Skeletal muscle tissue (tissue), 4 donors: ENCODE measurements around the gene NANOS2. TPM values are rescaled to one million over a fixed set of nuclear protein-coding genes. Genes with fewer than 3 reads are reported as not detected.

ENCODE experiments used
- H3K27ac ChIP-seq: one replicate; pipeline ENCODE4 v1.7.0; 2013; ENCODE audit warnings: mild to moderate bottlenecking, low read depth, low read length, inconsistent platforms
- H3K27me3 ChIP-seq, 3 donors: one replicate each; pipeline ENCODE4 v1.7.0; 2013; ENCODE audit warnings: low read length in 3 of 3; ENCODE audit not compliant: control insufficient read depth in 3 of 3, insufficient read depth in 3 of 3
- H3K36me3 ChIP-seq, 3 donors: one replicate each; pipeline ENCODE4 v1.7.0; 2013; ENCODE audit warnings: low read length in 3 of 3; ENCODE audit not compliant: control insufficient read depth in 3 of 3, insufficient read depth in 3 of 3
- H3K4me1 ChIP-seq, 3 donors: one replicate each; pipeline ENCODE4 v1.7.0; 2013; ENCODE audit warnings: low read length in 3 of 3, mild to moderate bottlenecking in 3 of 3; ENCODE audit not compliant: control insufficient read depth in 3 of 3, insufficient read depth in 3 of 3
- H3K4me3 ChIP-seq, 3 donors: one replicate each; pipeline ENCODE4 v1.7.0; 2013; ENCODE audit warnings: low read length in 3 of 3
- H3K9ac ChIP-seq, 3 donors: one replicate each; pipeline ENCODE4 v1.7.0; 2013; ENCODE audit warnings: low read length in 3 of 3, mild to moderate bottlenecking in 3 of 3, moderate library complexity in 2 of 3, low read depth in 1 of 3
- H3K9me3 ChIP-seq, 3 donors: one replicate each; pipeline ENCODE4 v1.7.0; 2013; ENCODE audit warnings: low read length in 3 of 3; ENCODE audit not compliant: control insufficient read depth in 3 of 3
- total RNA-seq: library from RNA; depleted of rRNA; stranded (reverse); fragments of >200 nt; gene quantifications from one replicate; pipeline ENCODE4 v1.2.3, GENCODE V29; 2014
- donor health status: Osteomylitis.

NANOS2 gene
- total RNA-seq, 1 donor from 2014 or later = not detected

- H3K36me3 ChIP-seq = peaks cover 0 to 2% (median 0%) of the 10 kb centered on the region in 3 donors
- H3K9ac ChIP-seq = no peak overlapping the region
Measured at GRCh38 chr19:45865269-45865948, 49.2 kb downstream of the NANOS2 start.

DNA sequence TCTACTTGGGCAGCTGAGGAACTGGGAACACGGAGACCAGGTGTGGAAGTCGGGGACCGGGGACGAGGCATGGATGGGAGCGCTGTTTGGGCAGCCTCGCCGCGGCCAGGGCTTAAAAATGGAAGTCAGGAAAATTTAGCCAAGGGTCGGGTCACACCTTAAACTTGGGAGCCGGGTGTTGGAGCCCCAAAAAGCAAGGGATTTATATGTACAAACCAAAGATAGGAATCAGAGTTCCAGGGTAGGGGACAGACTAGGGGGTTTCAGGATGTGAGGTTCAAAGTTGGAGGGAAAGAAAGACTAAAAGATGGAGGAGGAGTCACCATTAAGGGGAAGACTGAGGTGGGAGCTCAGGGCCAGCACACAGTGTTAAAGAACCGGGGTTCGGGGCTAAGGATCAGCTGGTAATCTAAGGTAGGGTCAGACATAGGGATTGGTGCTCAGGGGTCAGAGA is 49.9 kb downstream of the NANOS2 start:
- Histone ChIP-seq H3K36me3 (peaks cover 0 to 2% (median 2%) of the 10 kb centered on the region in 3 donors), H3K4me3 (no peak overlapping the region), H3K9ac (no peak overlapping the region), H3K4me1 (peaks cover 7 to 20% (median 14%) of the 10 kb centered on the region in 3 donors), H3K27me3 (peaks cover 4 to 20% (median 20%) of the 10 kb centered on the region in 3 donors), H3K9me3 (no peaks in the 10 kb centered on the region), H3K27ac (no peak overlapping the region)

More at GRCh38 chr19:45865269-45865948, 49.2 kb downstream of the NANOS2 start:
- Histone ChIP-seq H3K27ac (no peak overlapping the region), H3K4me3 (no peak overlapping the region), H3K27me3 (peaks cover 4 to 20% (median 20%) of the 10 kb centered on the region in 3 donors), H3K4me1 (peaks cover 7 to 20% (median 14%) of the 10 kb centered on the region in 3 donors), H3K9me3 (no peaks in the 10 kb centered on the region)

GRCh38 chr19:45863840-45864628 is 50.5 kb downstream of the NANOS2 start, which contains the start of gene FOXA3:
Gene FOXA3 (plus strand): TSS chr19:45864326. CDS start chr19:45864457, 131 bp downstream.
- Histone ChIP-seq H3K27ac (no peak within 1 kb of the TSS), H3K4me1 (peaks cover 7 to 20% (median 14%) of the 10 kb centered on the region in 3 donors), H3K9me3 (no peaks in the 10 kb centered on the region), H3K36me3 (peaks cover under 1 to 6% (median 6%) of the 10 kb centered on the region in 3 donors), H3K4me3 (peak within 1 kb of the TSS; percentile 58 to 77 (median 75)), H3K9ac (peak within 1 kb of the TSS in 2 of 3 donors; percentile 51 to 62), H3K27me3 (peaks cover 4 to 20% (median 20%) of the 10 kb centered on the region in 3 donors)

DNA sequence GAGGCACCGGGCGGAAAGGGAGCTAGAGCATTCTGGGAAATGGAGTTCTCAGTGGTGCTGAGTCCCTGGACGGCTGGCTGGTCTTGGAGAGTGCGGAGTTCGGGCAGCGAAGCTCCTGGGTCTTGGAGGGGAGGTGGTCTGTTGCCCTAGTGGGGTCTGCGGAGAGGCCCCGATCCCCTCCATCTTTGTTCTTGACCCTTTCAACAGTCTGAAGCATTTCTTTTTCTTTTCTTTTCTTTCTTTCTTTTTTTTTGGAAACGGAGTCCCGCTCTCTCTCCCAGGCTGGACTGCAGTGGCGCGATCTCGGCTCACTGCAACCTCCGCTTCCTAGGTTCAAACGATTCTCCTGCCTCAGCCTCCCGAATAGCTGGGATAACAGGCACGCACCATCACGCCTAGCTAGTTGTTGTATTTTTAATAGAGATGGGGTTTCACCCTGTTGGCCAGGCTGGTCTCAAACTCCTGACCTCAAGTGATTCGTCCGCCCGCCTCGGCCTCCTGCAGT is 51.2 kb downstream of the NANOS2 start:
- peaks cover 4 to 20% (median 20%) of the 10 kb centered on the region in 3 donors for H3K27me3 ChIP-seq
- H3K27ac ChIP-seq = no peak overlapping the region
- H3K9ac ChIP-seq = peak overlapping the region in 2 of 3 donors; percentile 51 to 62
- peaks cover 7 to 20% (median 14%) of the 10 kb centered on the region in 3 donors for H3K4me1 ChIP-seq
- peaks cover 4 to 10% (median 7%) of the 10 kb centered on the region in 3 donors for H3K36me3 ChIP-seq
- peak overlapping the region; percentile 58 to 77 (median 75) for H3K4me3 ChIP-seq
- H3K9me3 ChIP-seq = no peaks in the 10 kb centered on the region

Other genes with a start within 250 kb of the NANOS2 start
- 0.52 TPM for gene GIPR, start 246.6 kb downstream of the NANOS2 start, total RNA-seq
- 210 TPM for gene SNRPD2, start 222.8 kb downstream of the NANOS2 start, total RNA-seq
- 2.6 TPM for gene QPCTL, start 222.1 kb downstream of the NANOS2 start, total RNA-seq
- gene FBXO46, start 183.9 kb downstream of the NANOS2 start, total RNA-seq = 5.7 TPM
- gene MEIOSIN, start 181.3 kb downstream of the NANOS2 start, total RNA-seq = not detected
- gene SIX5, start 145.5 kb downstream of the NANOS2 start, total RNA-seq = 8.4 TPM
- 160 TPM for gene DMPK, start 132.3 kb downstream of the NANOS2 start, total RNA-seq
- gene DMWD, start 121.9 kb downstream of the NANOS2 start, total RNA-seq = 20.4 TPM
- gene RSPH6A, start 99.5 kb downstream of the NANOS2 start, total RNA-seq = not detected
- 23.5 TPM for gene SYMPK, start 51.6 kb downstream of the NANOS2 start, total RNA-seq
- not detected for gene FOXA3, start 50.5 kb downstream of the NANOS2 start, total RNA-seq
- gene IRF2BP1, start 28.6 kb downstream of the NANOS2 start, total RNA-seq = 24.5 TPM
- 0.52 TPM for gene MYPOP, start 12.2 kb downstream of the NANOS2 start, total RNA-seq
- 0.52 TPM for gene NOVA2, start 59.1 kb upstream of the NANOS2 start, total RNA-seq
- 4.2 TPM for gene CCDC61, start 80.7 kb upstream of the NANOS2 start, total RNA-seq
- 2.1 TPM for gene PGLYRP1, start 108.3 kb upstream of the NANOS2 start, total RNA-seq
- 3.1 TPM for gene IGFL4, start 126.2 kb upstream of the NANOS2 start, total RNA-seq
- gene IGFL3, start 209.9 kb upstream of the NANOS2 start, total RNA-seq = not detected
- not detected for gene IGFL2, start 233.5 kb upstream of the NANOS2 start, total RNA-seq